HEK293 (cell line): ENCODE data around the gene OR6C65.

Experiments used
- ZBTB49 ChIP-seq: fragments of 450-650 bp; formaldehyde crosslinking; IDR thresholded peaks from 2 replicates; pipeline ENCODE4 v1.5.1; 2016; ENCODE audit warnings: missing biosample characterization, missing genetic modification characterization, low read depth
- ZNF449 ChIP-seq: fragments of 450-650 bp; formaldehyde crosslinking; IDR thresholded peaks from 2 replicates; pipeline ENCODE4 v1.5.1; 2017; ENCODE audit warnings: missing biosample characterization, mild to moderate bottlenecking, missing genetic modification characterization, moderate library complexity
- ZNF549 ChIP-seq: fragments of 450-650 bp; IDR thresholded peaks from 2 replicates; pipeline ENCODE4 v1.5.1; 2018; ENCODE audit warnings: missing biosample characterization, missing genetic modification characterization, mild to moderate bottlenecking, inconsistent platforms, moderate library complexity

GRCh38 chr12:55428331-55429243 is 28.3 kb downstream of the OR6C65 start:
- TF ChIP-seq ZBTB49, result no peak
- TF ChIP-seq ZNF449, result no peak
- no peak for TF ChIP-seq ZNF549
